ENCODE measurements around the gene SIK2. TPM values are rescaled to one million over a fixed set of nuclear protein-coding genes. Genes with fewer than 3 reads are reported as not detected.

The SIK2 gene
- total RNA-seq, 1 experiment from 2014 or later, result 17.1 TPM

Other genes starting within 250 kb of the SIK2 start
- not detected in 2 replicates for gene POU2AF1, start 223.2 kb upstream of the SIK2 start, total RNA-seq (2014; rRNA removed; shearing (Covaris generic))
- 0.78 TPM in 1 of 2 replicates, not detected in the other for gene BTG4, start 90.1 kb upstream of the SIK2 start, total RNA-seq (2014; rRNA removed; shearing (Covaris generic))
- gene HOATZ, start 87.7 kb upstream of the SIK2 start, total RNA-seq (2014; rRNA removed; shearing (Covaris generic)), result not detected in 2 replicates
- 10.9 and 13.3 TPM in 2 replicates for gene LAYN, start 61.7 kb upstream of the SIK2 start, total RNA-seq (2014; rRNA removed; shearing (Covaris generic))
- gene PPP2R1B, start 163.9 kb downstream of the SIK2 start, total RNA-seq (2014; rRNA removed; shearing (Covaris generic)), result 33.4 and 36.9 TPM in 2 replicates

All from RPMI7951 (cell line).